GM12891 (cell line): Measurements from ENCODE around the gene PSG7.
"Not testable (repeated sequence)": the region's sequence is repeated elsewhere in the genome, so short reads cannot be mapped to it uniquely, and the experiment has no call there.

Source experiments
- POLR2A ChIP-seq: IDR thresholded peaks from 2 replicates; pipeline ENCODE4 v1.6.1; 2011; ENCODE audit warnings: low read depth, low read length, control low read depth
- POLR2AphosphoS5 ChIP-seq: IDR thresholded peaks from 2 replicates; pipeline ENCODE4 v1.6.1; 2011; ENCODE audit warnings: low read depth, low read length, control low read depth
- TAF1 ChIP-seq: IDR thresholded peaks from 2 replicates; pipeline ENCODE4 v1.6.1; 2011; ENCODE audit warnings: low read depth, low read length, control low read depth

DNA sequence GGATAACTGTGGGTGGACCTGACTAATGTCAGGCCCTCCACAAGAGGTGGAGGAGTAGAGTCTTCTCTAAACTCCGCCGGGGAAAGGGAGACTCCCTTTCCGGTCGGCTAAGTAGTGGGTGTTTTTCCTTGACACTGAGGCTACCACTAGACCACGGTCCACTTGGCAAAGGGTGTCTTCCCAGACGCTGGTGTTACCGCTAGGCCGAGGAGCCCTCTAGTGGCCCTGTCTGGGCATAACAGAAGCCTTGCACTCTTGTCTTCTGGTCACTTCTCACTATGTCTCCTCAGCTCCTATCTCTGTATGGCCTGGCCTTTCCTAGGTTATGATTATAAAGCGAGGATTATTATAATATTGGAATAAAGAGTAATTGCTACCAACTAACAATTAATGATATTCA, 13.9 kb downstream of the PSG7 start:
- not testable (repeated sequence) for TF ChIP-seq POLR2AphosphoS5, POLR2A, TAF1
